ENCODE data around the gene RBM23.
"Not testable (repeated sequence)": the region's sequence is repeated elsewhere in the genome, so short reads cannot be mapped to it uniquely, and the experiment has no call there.

Gene RBM23

GRCh38 chr14:22856428-22856827 lies 62.5 kb downstream of the RBM23 start:
- no peak for DNase-seq
- H3K9me3 Mint-ChIP-seq: no peaks in the 10 kb centered on the region
- peaks cover 24% of the 10 kb centered on the region for H3K36me3 Mint-ChIP-seq (ENCODE audit: insufficient read depth)
- H3K27me3 Mint-ChIP-seq: peaks cover 13 to 30% of the 10 kb centered on the region in 2 donors
- no peak overlapping the region for H3K27ac Mint-ChIP-seq
- no peak overlapping the region for H3K4me3 Mint-ChIP-seq
- peaks cover 15 to 17% of the 10 kb centered on the region in 2 donors for H3K4me1 Mint-ChIP-seq (ENCODE audit: low read depth in 2 of 2)
- no peak for ATAC-seq (replicated peaks)

GRCh38 chr14:22854963-22855724 lies 63.8 kb downstream of the RBM23 start:
- Mint-ChIP-seq H3K4me1 (ENCODE audit: low read depth in 2 of 2) (peaks cover 15 to 17% of the 10 kb centered on the region in 2 donors), H3K27ac (no peak overlapping the region), H3K27me3 (peaks cover 10 to 22% of the 10 kb centered on the region in 2 donors), H3K36me3 (ENCODE audit: insufficient read depth) (peaks cover 18% of the 10 kb centered on the region), H3K9me3 (no peaks in the 10 kb centered on the region), H3K4me3 (no peak overlapping the region)
- no peak for ATAC-seq (replicated peaks)
- no peak for DNase-seq

GRCh38 chr14:22854296-22854695 lies 64.7 kb downstream of the RBM23 start:
- H3K9me3 Mint-ChIP-seq, H3K27ac Mint-ChIP-seq: not testable (repeated sequence)

GRCh38 chr14:22852940-22853767 lies 65.8 kb downstream of the RBM23 start:
- DNase-seq (peak; percentile 91 to 93 (median 93)), ATAC-seq (replicated peaks) (peak; percentile 92)
- peak overlapping the region in 1 of 2 donors; percentile 68 for H3K27ac Mint-ChIP-seq
- no peaks in the 10 kb centered on the region for H3K9me3 Mint-ChIP-seq
- H3K4me1 Mint-ChIP-seq (ENCODE audit: low read depth in 2 of 2): peaks cover 9 to 10% of the 10 kb centered on the region in 2 donors
- peaks cover 19 to 39% of the 10 kb centered on the region in 2 donors for H3K27me3 Mint-ChIP-seq
- H3K36me3 Mint-ChIP-seq (ENCODE audit: insufficient read depth): peaks cover 11% of the 10 kb centered on the region
- peak overlapping the region; percentile 80 to 84 for H3K4me3 Mint-ChIP-seq

More at GRCh38 chr14:22854296-22854695, 64.7 kb downstream of the RBM23 start:
- H3K36me3 Mint-ChIP-seq (ENCODE audit: insufficient read depth): peaks cover 18% of the 10 kb centered on the region
- H3K27me3 Mint-ChIP-seq: peaks cover 10 to 28% of the 10 kb centered on the region in 2 donors
- not testable (repeated sequence) for DNase-seq; H3K4me3 Mint-ChIP-seq; ATAC-seq (replicated peaks)
- H3K4me1 Mint-ChIP-seq (ENCODE audit: low read depth in 2 of 2): peaks cover 15 to 17% of the 10 kb centered on the region in 2 donors

GRCh38 chr14:22852599-22852939 lies 66.4 kb downstream of the RBM23 start:
- H3K4me3 Mint-ChIP-seq: no peak overlapping the region
- ATAC-seq (replicated peaks) (no peak), DNase-seq (no peak)
- peaks cover 6 to 7% of the 10 kb centered on the region in 2 donors for H3K4me1 Mint-ChIP-seq (ENCODE audit: low read depth in 2 of 2)
- H3K27ac Mint-ChIP-seq: peak overlapping the region in 1 of 2 donors; percentile 68
- peaks cover 23 to 45% of the 10 kb centered on the region in 2 donors for H3K27me3 Mint-ChIP-seq
- no peaks in the 10 kb centered on the region for H3K9me3 Mint-ChIP-seq
- H3K36me3 Mint-ChIP-seq (ENCODE audit: insufficient read depth): peaks cover 6% of the 10 kb centered on the region

- not testable (repeated sequence) for H3K36me3 Mint-ChIP-seq (ENCODE audit: insufficient read depth); H3K4me1 Mint-ChIP-seq (ENCODE audit: low read depth in 2 of 2); H3K27ac Mint-ChIP-seq; H3K4me3 Mint-ChIP-seq; H3K9me3 Mint-ChIP-seq; ATAC-seq (replicated peaks); DNase-seq
- peaks cover 26 to 49% of the 10 kb centered on the region in 2 donors for H3K27me3 Mint-ChIP-seq
Observed at GRCh38 chr14:22852178-22852577, 66.8 kb downstream of the RBM23 start.

- Mint-ChIP-seq H3K27me3 (peaks cover 29 to 53% of the 10 kb centered on the region in 2 donors), H3K27ac (no peak overlapping the region), H3K4me3 (no peak overlapping the region), H3K4me1 (ENCODE audit: low read depth in 2 of 2) (peaks cover 6 to 7% of the 10 kb centered on the region in 2 donors), H3K9me3 (no peaks in the 10 kb centered on the region), H3K36me3 (ENCODE audit: insufficient read depth) (peaks cover 6% of the 10 kb centered on the region)
- DNase-seq (no peak), ATAC-seq (replicated peaks) (no peak)
Observed at GRCh38 chr14:22850944-22851764, 67.8 kb downstream of the RBM23 start.

GRCh38 chr14:22849212-22849819 lies 69.6 kb downstream of the RBM23 start:
- peaks cover 37 to 56% of the 10 kb centered on the region in 2 donors for H3K27me3 Mint-ChIP-seq
- no peak for ATAC-seq (replicated peaks)
- peaks cover 6 to 7% of the 10 kb centered on the region in 2 donors for H3K4me1 Mint-ChIP-seq (ENCODE audit: low read depth in 2 of 2)
- no peak for DNase-seq
- H3K27ac Mint-ChIP-seq: no peak overlapping the region
- peaks cover 2% of the 10 kb centered on the region for H3K36me3 Mint-ChIP-seq (ENCODE audit: insufficient read depth)
- no peak overlapping the region for H3K4me3 Mint-ChIP-seq
- H3K9me3 Mint-ChIP-seq: no peaks in the 10 kb centered on the region

- peaks cover under 1% of the 10 kb centered on the region for H3K36me3 Mint-ChIP-seq (ENCODE audit: insufficient read depth)
- H3K4me3 Mint-ChIP-seq: no peak overlapping the region
- no peak overlapping the region for H3K27ac Mint-ChIP-seq
- H3K27me3 Mint-ChIP-seq: peaks cover 38 to 63% of the 10 kb centered on the region in 2 donors
- peaks cover 6 to 7% of the 10 kb centered on the region in 2 donors for H3K4me1 Mint-ChIP-seq (ENCODE audit: low read depth in 2 of 2)
- no peaks in the 10 kb centered on the region for H3K9me3 Mint-ChIP-seq
- no peak for ATAC-seq (replicated peaks)
- DNase-seq: no peak
Observed at GRCh38 chr14:22848351-22849164, 70.4 kb downstream of the RBM23 start.

GRCh38 chr14:22847661-22848341 lies 71.1 kb downstream of the RBM23 start:
- ATAC-seq (replicated peaks) (no peak), DNase-seq (no peak)
- Mint-ChIP-seq H3K4me3 (no peak overlapping the region), H3K4me1 (ENCODE audit: low read depth in 2 of 2) (peaks cover under 1 to 1% of the 10 kb centered on the region in 2 donors), H3K27me3 (peaks cover 43 to 71% of the 10 kb centered on the region in 2 donors), H3K27ac (no peak overlapping the region), H3K36me3 (ENCODE audit: insufficient read depth) (no peaks in the 10 kb centered on the region), H3K9me3 (no peaks in the 10 kb centered on the region)

- Mint-ChIP-seq H3K27me3 (peaks cover 43 to 80% of the 10 kb centered on the region in 2 donors), H3K4me3 (no peak overlapping the region), H3K9me3 (no peaks in the 10 kb centered on the region), H3K27ac (no peak overlapping the region), H3K36me3 (ENCODE audit: insufficient read depth) (no peaks in the 10 kb centered on the region), H3K4me1 (ENCODE audit: low read depth in 2 of 2) (no peaks in the 10 kb centered on the region)
- DNase-seq: no peak
- ATAC-seq (replicated peaks): no peak
Observed at GRCh38 chr14:22846811-22847307, 72.1 kb downstream of the RBM23 start.

Data from effector memory CD8-positive, alpha-beta T cell (primary cell).